Natural killer cell (primary cell): ENCODE results near the gene HES6. TPM values are rescaled to one million over a fixed set of nuclear protein-coding genes. Genes with fewer than 3 reads are reported as not detected.

Experiments used
- ATAC-seq, 3 donors: fragments of 150-1000 bp in 2 of 3; fragments of 200-7000 bp in 1 of 3; cut with Tn5 transposase; 1 replicate in 1 of 3; 2 replicates in 2 of 3; pipeline ENCODE4 v1.10.0; 2021; ENCODE audit warnings: mild to moderate bottlenecking in 2 of 3, moderate library complexity in 2 of 3
- DNase-seq, 2 donors: peaks; one replicate each; pipeline versions ENCODE4 v3.0.0 to v3.0.0-alpha.2; 2013 to 2021; ENCODE audit warnings: mixed read lengths in 1 of 2
- H3K27ac ChIP-seq: one replicate; pipeline ENCODE4 v1.5.1; 2013; ENCODE audit warnings: mild to moderate bottlenecking, low read length
- H3K27me3 ChIP-seq: one replicate; pipeline ENCODE4 v1.6.1; 2013; ENCODE audit warnings: low read length; ENCODE audit not compliant: control insufficient read depth, insufficient read depth
- H3K36me3 ChIP-seq: one replicate; pipeline ENCODE4 v1.6.1; 2013; ENCODE audit warnings: low read length; ENCODE audit not compliant: control insufficient read depth, insufficient read depth
- H3K4me1 ChIP-seq: one replicate; pipeline ENCODE4 v1.6.1; 2013; ENCODE audit warnings: low read length; ENCODE audit not compliant: control insufficient read depth, insufficient read depth
- H3K4me3 ChIP-seq: one replicate; pipeline ENCODE4 v1.5.1; 2013; ENCODE audit warnings: low read length
- H3K9me3 ChIP-seq: one replicate; pipeline ENCODE4 v1.6.1; 2013; ENCODE audit warnings: low read length; ENCODE audit not compliant: control insufficient read depth, insufficient read depth
- H3K27ac Mint-ChIP-seq, 2 donors: one replicate each; pipeline ENCODE4 v1.8.0; 2022; ENCODE audit warnings: mild to moderate bottlenecking in 2 of 2, mixed read lengths in 2 of 2, moderate library complexity in 1 of 2
- H3K27me3 Mint-ChIP-seq, 2 donors: one replicate each; pipeline ENCODE4 v1.8.0; 2022; ENCODE audit warnings: low read depth in 2 of 2, mixed read lengths in 2 of 2
- H3K36me3 Mint-ChIP-seq: one replicate; pipeline ENCODE4 v1.8.0; 2022; ENCODE audit warnings: mixed read lengths
- H3K4me1 Mint-ChIP-seq, 2 donors: one replicate each; pipeline ENCODE4 v1.8.0; 2022; ENCODE audit warnings: mixed read lengths in 2 of 2
- H3K4me3 Mint-ChIP-seq: one replicate; pipeline ENCODE4 v1.8.0; 2022; ENCODE audit warnings: mild to moderate bottlenecking, moderate library complexity, mixed read lengths
- H3K9me3 Mint-ChIP-seq, 2 donors: one replicate each; pipeline ENCODE4 v1.8.0; 2022; ENCODE audit warnings: mixed read lengths in 2 of 2
- WGBS: methylation state at CpG from one replicate; pipeline ENCODE4 v1.1.7; 2013; ENCODE audit warnings: missing lambda C conversion rate; ENCODE audit not compliant: insufficient coverage; 5-methylcytosine and 5-hydroxymethylcytosine counted together
- intact Hi-C: fragments of 100-400 bp; cut with micrococcal nuclease; formaldehyde crosslinking; loops from one replicate; pipeline ENCODE4 v1.14.2; 2022
- total RNA-seq, 4 donors: library from RNA; stranded (reverse); fragments of 120-200 nt in 1 of 4; gene quantifications; one replicate each; pipeline versions ENCODE4 v1.2.3 to v1.2.4, GENCODE V29; 2013 to 2022
- TF ChIP-seq, protein P1 (sequence below): fragments of 200-600 bp; IDR thresholded peaks from one replicate; pipeline ENCODE4 v1.8.0; 2022; ENCODE audit warnings: antibody characterized with exemption

HES6 gene
- total RNA-seq, 3 donors from 2014 or later (not counting 1 experiment from before 2014, with no cell fraction given): 11.3 to 15.4 (median 13.5) TPM

DNA sequence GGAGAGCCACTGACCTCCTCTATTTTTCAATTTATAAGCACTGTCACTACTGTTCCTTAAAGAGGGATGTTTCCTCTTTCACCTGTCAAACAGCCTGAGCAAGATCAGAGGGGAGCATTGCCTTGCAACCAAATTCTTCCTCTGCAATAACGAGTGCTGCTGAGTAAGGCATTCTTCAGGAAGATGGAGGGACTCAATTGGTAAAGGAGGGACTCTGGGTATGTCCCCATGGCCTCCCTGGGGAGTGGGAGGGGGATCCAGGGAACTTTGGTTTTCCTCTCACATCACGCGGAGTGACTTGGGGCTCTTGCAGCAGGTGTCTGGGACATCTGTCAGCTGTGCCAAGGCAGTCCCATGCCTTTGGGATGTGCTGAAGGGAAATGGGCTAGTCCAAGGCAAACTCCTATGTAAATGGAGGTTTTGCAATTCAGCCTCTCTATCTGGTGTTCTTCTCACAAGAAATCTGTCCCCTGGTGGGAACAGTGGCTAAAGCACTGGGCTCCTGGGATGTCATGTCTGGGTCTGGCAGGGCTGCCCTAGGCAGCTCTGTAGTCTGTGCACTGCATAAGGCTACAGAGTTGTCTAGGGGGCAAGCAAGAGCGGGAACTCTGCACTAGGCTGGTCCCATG lies 14.4 kb upstream of the HES6 start:
- Mint-ChIP-seq H3K27ac (no peak overlapping the region), H3K4me1 (no peaks in the 10 kb centered on the region), H3K4me3 (no peak overlapping the region), H3K27me3 (no peaks in the 10 kb centered on the region), H3K36me3 (no peaks in the 10 kb centered on the region), H3K9me3 (no peaks in the 10 kb centered on the region)
- intact Hi-C loops: no loop called here
- peaks cover 50% of the 10 kb centered on the region for H3K36me3 ChIP-seq
- no peaks in the 10 kb centered on the region for H3K4me1 ChIP-seq
- no peak for ATAC-seq
- no peak for DNase-seq
- WGBS: 88% methylated on average over 4 of the region's 4 CpGs
- TF ChIP-seq, protein P1, sequence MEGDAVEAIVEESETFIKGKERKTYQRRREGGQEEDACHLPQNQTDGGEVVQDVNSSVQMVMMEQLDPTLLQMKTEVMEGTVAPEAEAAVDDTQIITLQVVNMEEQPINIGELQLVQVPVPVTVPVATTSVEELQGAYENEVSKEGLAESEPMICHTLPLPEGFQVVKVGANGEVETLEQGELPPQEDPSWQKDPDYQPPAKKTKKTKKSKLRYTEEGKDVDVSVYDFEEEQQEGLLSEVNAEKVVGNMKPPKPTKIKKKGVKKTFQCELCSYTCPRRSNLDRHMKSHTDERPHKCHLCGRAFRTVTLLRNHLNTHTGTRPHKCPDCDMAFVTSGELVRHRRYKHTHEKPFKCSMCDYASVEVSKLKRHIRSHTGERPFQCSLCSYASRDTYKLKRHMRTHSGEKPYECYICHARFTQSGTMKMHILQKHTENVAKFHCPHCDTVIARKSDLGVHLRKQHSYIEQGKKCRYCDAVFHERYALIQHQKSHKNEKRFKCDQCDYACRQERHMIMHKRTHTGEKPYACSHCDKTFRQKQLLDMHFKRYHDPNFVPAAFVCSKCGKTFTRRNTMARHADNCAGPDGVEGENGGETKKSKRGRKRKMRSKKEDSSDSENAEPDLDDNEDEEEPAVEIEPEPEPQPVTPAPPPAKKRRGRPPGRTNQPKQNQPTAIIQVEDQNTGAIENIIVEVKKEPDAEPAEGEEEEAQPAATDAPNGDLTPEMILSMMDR: no peak
- no peaks in the 10 kb centered on the region for H3K9me3 ChIP-seq
- no peak overlapping the region for H3K27ac ChIP-seq
- H3K27me3 ChIP-seq: no peaks in the 10 kb centered on the region
- H3K4me3 ChIP-seq: no peak overlapping the region

DNA sequence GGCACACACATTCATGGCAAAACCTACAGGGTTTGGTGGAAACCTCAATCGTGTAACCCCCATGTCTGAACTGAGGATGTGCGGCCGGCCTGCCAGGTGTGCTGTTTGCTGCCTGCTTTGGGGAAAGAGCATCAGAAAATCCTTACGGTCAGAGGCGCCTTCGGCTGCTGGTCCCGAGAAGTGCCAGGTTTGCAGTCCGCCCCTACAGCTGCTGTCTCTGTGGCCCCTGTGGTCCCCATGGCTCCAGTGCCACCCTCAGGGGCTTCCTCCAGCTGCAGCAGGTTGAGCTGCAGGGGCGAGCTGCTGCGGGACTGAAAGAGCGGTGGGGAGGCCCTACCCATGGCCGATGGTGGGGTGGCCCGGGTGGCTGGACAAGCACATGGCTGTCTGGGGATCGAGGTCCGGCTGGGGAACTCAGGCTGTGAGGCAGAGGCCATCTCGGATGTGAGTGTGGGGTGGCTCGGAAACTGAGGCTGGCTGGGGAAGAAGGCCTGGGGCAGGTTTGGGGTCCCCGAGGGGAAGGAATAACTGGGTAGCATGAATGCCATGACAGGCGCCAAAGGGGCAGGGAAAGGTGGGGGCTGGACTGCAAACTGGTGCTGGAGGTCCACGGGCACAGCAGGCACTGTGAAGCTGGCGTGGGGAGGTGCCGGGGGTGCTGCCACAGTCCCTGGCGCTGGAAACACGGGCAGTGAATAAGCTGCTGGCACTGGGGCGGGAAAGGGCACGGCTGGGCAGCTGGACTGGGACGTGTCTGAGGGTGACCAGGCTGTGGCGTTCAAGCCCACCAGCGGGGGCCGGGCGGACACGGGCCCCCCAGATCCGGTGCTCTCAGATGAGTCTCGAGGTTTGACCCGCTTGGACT lies 13.2 kb upstream of the HES6 start:
- no peaks in the 10 kb centered on the region for H3K27me3 Mint-ChIP-seq
- WGBS: 95% methylated on average over 35 of the region's 35 CpGs
- Histone ChIP-seq H3K27me3 (no peaks in the 10 kb centered on the region), H3K27ac (no peak overlapping the region), H3K9me3 (no peaks in the 10 kb centered on the region), H3K4me1 (no peaks in the 10 kb centered on the region), H3K36me3 (peaks cover 41% of the 10 kb centered on the region), H3K4me3 (no peak overlapping the region)
- no peaks in the 10 kb centered on the region for H3K36me3 Mint-ChIP-seq
- ATAC-seq (no peak), DNase-seq (no peak)
- H3K9me3 Mint-ChIP-seq: no peaks in the 10 kb centered on the region
- intact Hi-C loops: no loop called here
- TF ChIP-seq, protein P1: no peak
- H3K4me1 Mint-ChIP-seq: no peaks in the 10 kb centered on the region
- no peak overlapping the region for H3K27ac Mint-ChIP-seq
- H3K4me3 Mint-ChIP-seq: no peak overlapping the region

DNA sequence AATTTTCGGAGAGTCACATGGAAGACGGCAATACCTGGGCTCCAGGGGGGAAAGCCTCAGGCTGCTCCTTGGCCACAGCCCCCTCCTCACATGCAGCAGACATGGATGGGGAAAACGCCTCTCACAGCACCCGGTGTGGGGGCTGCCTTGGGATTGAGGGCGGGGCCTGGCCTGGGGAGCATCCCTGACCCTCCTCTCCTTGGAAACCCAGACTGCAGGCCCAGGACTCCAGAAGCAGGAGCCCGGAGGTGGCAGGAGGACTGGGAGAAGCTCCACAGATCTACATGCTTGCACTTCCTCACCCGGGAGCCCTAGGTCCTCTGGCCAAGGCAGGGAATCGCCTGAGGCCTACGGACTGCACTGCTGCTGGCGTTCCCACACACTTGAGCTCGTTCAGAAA lies 12.1 kb upstream of the HES6 start:
- H3K27me3 Mint-ChIP-seq: no peaks in the 10 kb centered on the region
- peaks cover 36% of the 10 kb centered on the region for H3K36me3 ChIP-seq

More for the DNA sequence above, 12.1 kb upstream of the HES6 start:
- H3K4me3 ChIP-seq: no peak overlapping the region
- TF ChIP-seq, protein P1: no peak
- H3K4me3 Mint-ChIP-seq: no peak overlapping the region
- H3K27me3 ChIP-seq: no peaks in the 10 kb centered on the region
- H3K27ac Mint-ChIP-seq: no peak overlapping the region
- no peak overlapping the region for H3K27ac ChIP-seq
- no peaks in the 10 kb centered on the region for H3K4me1 Mint-ChIP-seq
- H3K36me3 Mint-ChIP-seq: no peaks in the 10 kb centered on the region
- no peaks in the 10 kb centered on the region for H3K9me3 Mint-ChIP-seq
- no peaks in the 10 kb centered on the region for H3K4me1 ChIP-seq
- DNase-seq (no peak), ATAC-seq (no peak)
- intact Hi-C loops: no loop called here
- no peaks in the 10 kb centered on the region for H3K9me3 ChIP-seq
- 92% methylated on average over 11 of the region's 11 CpGs for WGBS
